WTC11 (cell line): Measurements from ENCODE around the gene UBA1. TPM values are rescaled to one million over a fixed set of nuclear protein-coding genes. Genes with fewer than 3 reads are reported as not detected.

Experiments
- ATAC-seq: fragments of 200-7000 bp; cut with Tn5 transposase; 2 replicates; pipeline ENCODE4 v1.10.0; 2021; ENCODE audit warnings: mild to moderate bottlenecking, moderate library complexity
- CTCF ChIA-PET: fragments of 300-600 bp; sonication (Branson Sonifier 250); formaldehyde crosslinking; loops from one replicate; lab custom pipeline; 2021; ENCODE audit warnings: antibody characterized with exemption; lab: Charles Lee
- POLR2A ChIA-PET: fragments of 350-600 bp; sonication (Branson Sonifier 250); formaldehyde crosslinking; loops from one replicate; lab custom pipeline; 2021; ENCODE audit warnings: antibody characterized with exemption; lab: Charles Lee
- DNase-seq: peaks from one replicate; pipeline ENCODE4 v3.0.0; 2021; ENCODE audit warnings: low spot score
- H3K27ac Mint-ChIP-seq: 2 replicates; pipeline ENCODE4 v1.8.0; 2021; ENCODE audit warnings: mixed read lengths
- H3K27me3 Mint-ChIP-seq: 2 replicates; pipeline ENCODE4 v1.8.0; 2021; ENCODE audit warnings: low read depth, mild to moderate bottlenecking, moderate library complexity, mixed read lengths
- H3K36me3 Mint-ChIP-seq: 2 replicates; pipeline ENCODE4 v1.8.0; 2021; ENCODE audit warnings: mixed read lengths
- H3K4me1 Mint-ChIP-seq: 2 replicates; pipeline ENCODE4 v1.8.0; 2022; ENCODE audit warnings: mixed read lengths
- H3K4me3 Mint-ChIP-seq: 2 replicates; pipeline ENCODE4 v1.8.0; 2021; ENCODE audit warnings: mild to moderate bottlenecking, moderate library complexity, mixed read lengths
- H3K9me3 Mint-ChIP-seq: 2 replicates; pipeline ENCODE4 v1.8.0; 2021; ENCODE audit warnings: mixed read lengths
- CREB1 ChIP-seq: sonication (generic); formaldehyde crosslinking; IDR thresholded peaks from 2 replicates; pipeline ENCODE4 v1.8.0; 2023; ENCODE audit warnings: mild to moderate bottlenecking, missing genetic modification reagents
- CTCF ChIP-seq: fragments of 200-600 bp; IDR thresholded peaks from 2 replicates; pipeline ENCODE4 v1.8.0; 2022; ENCODE audit warnings: antibody characterized with exemption
- FOXK1 ChIP-seq: sonication (generic); formaldehyde crosslinking; IDR thresholded peaks from 2 replicates; pipeline ENCODE4 v1.8.0; 2022; ENCODE audit warnings: mild to moderate bottlenecking, moderate library complexity, missing genetic modification reagents
- FOXP1 ChIP-seq: sonication (generic); formaldehyde crosslinking; IDR thresholded peaks from 2 replicates; pipeline ENCODE4 v1.8.0; 2022; ENCODE audit warnings: missing genetic modification reagents, mild to moderate bottlenecking, moderate library complexity, borderline replicate concordance
- GRHL2 ChIP-seq: fragments of 250-450 bp; sonication (Bioruptor Pico); IDR thresholded peaks from 2 replicates; pipeline ENCODE4 v1.8.0; 2022; ENCODE audit warnings: mild to moderate bottlenecking, moderate library complexity; ENCODE audit not compliant: insufficient replicate concordance, severe bottlenecking
- IRF1 ChIP-seq: sonication (generic); formaldehyde crosslinking; IDR thresholded peaks from 2 replicates; pipeline ENCODE4 v1.8.0; 2023; ENCODE audit warnings: missing genetic modification reagents
- MAX ChIP-seq: sonication (generic); formaldehyde crosslinking; IDR thresholded peaks from 2 replicates; pipeline ENCODE4 v1.8.0; 2022; ENCODE audit warnings: mild to moderate bottlenecking, missing genetic modification reagents
- SOX15 ChIP-seq: fragments of 250-450 bp; sonication (Bioruptor Pico); IDR thresholded peaks from 2 replicates; pipeline ENCODE4 v1.9.0; 2021; ENCODE audit warnings: mild to moderate bottlenecking
- TP53 ChIP-seq: sonication (generic); formaldehyde crosslinking; IDR thresholded peaks from 2 replicates; pipeline ENCODE4 v1.8.1; 2023; ENCODE audit warnings: mild to moderate bottlenecking, missing genetic modification reagents
- ZBTB21 ChIP-seq: sonication (generic); formaldehyde crosslinking; IDR thresholded peaks from 2 replicates; pipeline ENCODE4 v1.8.1; 2023; ENCODE audit warnings: mild to moderate bottlenecking, missing genetic modification reagents, borderline replicate concordance
- ZNF138 ChIP-seq: sonication (generic); formaldehyde crosslinking; conservative IDR thresholded peaks from 2 replicates; pipeline ENCODE4 v1.8.1; 2022; ENCODE audit warnings: mild to moderate bottlenecking, moderate library complexity, missing genetic modification reagents
- total RNA-seq: library from RNA; stranded (reverse); gene quantifications from 3 replicates; pipeline ENCODE4 v1.2.3, GENCODE V29; 2021
- TF ChIP-seq, protein P1 (sequence below): sonication (generic); formaldehyde crosslinking; IDR thresholded peaks from 2 replicates; pipeline ENCODE4 v1.8.1; 2022; ENCODE audit warnings: mild to moderate bottlenecking, missing genetic modification reagents, moderate library complexity, borderline replicate concordance
- TF ChIP-seq, protein P2 (sequence below): sonication (generic); formaldehyde crosslinking; IDR thresholded peaks from 2 replicates; pipeline ENCODE4 v1.8.1; 2022; ENCODE audit warnings: mild to moderate bottlenecking, moderate library complexity, missing genetic modification reagents
- TF ChIP-seq, protein P3 (sequence below): fragments of 250-450 bp; sonication (Bioruptor Pico); IDR thresholded peaks from 2 replicates; pipeline ENCODE4 v1.9.0; 2021; ENCODE audit warnings: moderate library complexity, mild to moderate bottlenecking, inconsistent platforms, borderline replicate concordance
- TF ChIP-seq, protein P4 (sequence below): fragments of 250-450 bp; sonication (Bioruptor Pico); IDR thresholded peaks from 2 replicates; pipeline ENCODE4 v2.1.2; 2022; ENCODE audit warnings: mild to moderate bottlenecking, moderate library complexity
- TF ChIP-seq, protein P5 (sequence below): sonication (generic); formaldehyde crosslinking; IDR thresholded peaks from 2 replicates; pipeline ENCODE4 v1.8.1; 2023; ENCODE audit warnings: mild to moderate bottlenecking, moderate library complexity, missing genetic modification reagents
- TF ChIP-seq, protein P6 (sequence below): sonication (generic); formaldehyde crosslinking; IDR thresholded peaks from 2 replicates; pipeline ENCODE4 v1.8.1; 2023; ENCODE audit warnings: mild to moderate bottlenecking, missing genetic modification reagents
- TF ChIP-seq, protein P7 (sequence below): sonication (generic); formaldehyde crosslinking; IDR thresholded peaks from 2 replicates; pipeline ENCODE4 v1.8.1; 2023; ENCODE audit warnings: mild to moderate bottlenecking, missing genetic modification reagents, moderate library complexity

UBA1 gene
- total RNA-seq, 1 experiment from 2014 or later = 379 TPM

DNA sequence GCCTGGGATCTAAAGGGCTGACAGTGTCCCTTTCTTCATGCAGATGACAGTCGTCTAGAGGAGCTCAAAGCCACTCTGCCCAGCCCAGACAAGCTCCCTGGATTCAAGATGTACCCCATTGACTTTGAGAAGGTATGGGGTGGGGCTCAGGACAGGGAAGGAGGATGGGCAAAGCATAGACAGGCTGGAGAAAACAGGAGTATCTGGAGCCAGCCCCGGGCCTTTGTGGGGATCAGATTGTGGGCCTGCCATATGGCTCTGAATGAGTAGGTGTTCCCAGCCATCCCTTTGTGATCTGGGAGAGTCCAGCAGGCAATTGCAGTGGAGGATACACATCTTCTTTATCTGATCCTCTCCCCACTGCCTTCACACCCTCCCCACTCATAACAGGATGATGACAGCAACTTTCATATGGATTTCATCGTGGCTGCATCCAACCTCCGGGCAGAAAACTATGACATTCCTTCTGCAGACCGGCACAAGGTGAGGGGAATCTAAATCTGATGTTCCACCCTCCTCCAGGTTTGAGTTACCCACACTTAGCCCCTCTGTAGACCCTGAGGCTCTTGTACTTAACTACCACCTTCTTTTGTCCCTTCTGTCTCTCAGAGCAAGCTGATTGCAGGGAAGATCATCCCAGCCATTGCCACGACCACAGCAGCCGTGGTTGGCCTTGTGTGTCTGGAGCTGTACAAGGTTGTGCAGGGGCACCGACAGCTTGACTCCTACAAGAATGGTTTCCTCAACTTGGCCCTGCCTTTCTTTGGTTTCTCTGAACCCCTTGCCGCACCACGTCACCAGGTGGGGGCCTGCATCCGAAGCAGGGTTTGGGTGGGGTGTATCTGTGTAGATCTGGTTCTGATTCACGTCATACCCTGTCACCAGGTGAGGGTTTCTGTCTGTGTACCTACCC is 19.0 kb downstream of the UBA1 start:
- Mint-ChIP-seq H3K27ac (no peak overlapping the region; the same call in 1 of the 2 replicates), H3K9me3 (no peaks in the 10 kb centered on the region), H3K27me3 (no peaks in the 10 kb centered on the region), H3K36me3 (peaks cover 78% of the 10 kb centered on the region), H3K4me1 (peaks cover 13% of the 10 kb centered on the region), H3K4me3 (no peak overlapping the region)
- DNase-seq = no peak
- TF ChIP-seq, protein P1, sequence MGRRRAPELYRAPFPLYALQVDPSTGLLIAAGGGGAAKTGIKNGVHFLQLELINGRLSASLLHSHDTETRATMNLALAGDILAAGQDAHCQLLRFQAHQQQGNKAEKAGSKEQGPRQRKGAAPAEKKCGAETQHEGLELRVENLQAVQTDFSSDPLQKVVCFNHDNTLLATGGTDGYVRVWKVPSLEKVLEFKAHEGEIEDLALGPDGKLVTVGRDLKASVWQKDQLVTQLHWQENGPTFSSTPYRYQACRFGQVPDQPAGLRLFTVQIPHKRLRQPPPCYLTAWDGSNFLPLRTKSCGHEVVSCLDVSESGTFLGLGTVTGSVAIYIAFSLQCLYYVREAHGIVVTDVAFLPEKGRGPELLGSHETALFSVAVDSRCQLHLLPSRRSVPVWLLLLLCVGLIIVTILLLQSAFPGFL = no peak
- no peak for TF ChIP-seq ZBTB21 (CRISPR knock-in tag)
- TF ChIP-seq TP53 (CRISPR knock-in tag) = no peak
- TF ChIP-seq FOXP1 (CRISPR knock-in tag) = no peak
- TF ChIP-seq, protein P2, sequence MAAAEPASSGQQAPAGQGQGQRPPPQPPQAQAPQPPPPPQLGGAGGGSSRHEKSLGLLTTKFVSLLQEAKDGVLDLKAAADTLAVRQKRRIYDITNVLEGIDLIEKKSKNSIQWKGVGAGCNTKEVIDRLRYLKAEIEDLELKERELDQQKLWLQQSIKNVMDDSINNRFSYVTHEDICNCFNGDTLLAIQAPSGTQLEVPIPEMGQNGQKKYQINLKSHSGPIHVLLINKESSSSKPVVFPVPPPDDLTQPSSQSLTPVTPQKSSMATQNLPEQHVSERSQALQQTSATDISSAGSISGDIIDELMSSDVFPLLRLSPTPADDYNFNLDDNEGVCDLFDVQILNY (CRISPR knock-in tag) = no peak
- TF ChIP-seq, protein P3, sequence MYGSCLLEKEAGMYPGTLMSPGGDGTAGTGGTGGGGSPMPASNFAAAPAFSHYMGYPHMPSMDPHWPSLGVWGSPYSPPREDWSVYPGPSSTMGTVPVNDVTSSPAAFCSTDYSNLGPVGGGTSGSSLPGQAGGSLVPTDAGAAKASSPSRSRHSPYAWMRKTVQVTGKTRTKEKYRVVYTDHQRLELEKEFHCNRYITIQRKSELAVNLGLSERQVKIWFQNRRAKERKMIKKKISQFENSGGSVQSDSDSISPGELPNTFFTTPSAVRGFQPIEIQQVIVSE = no peak
- TF ChIP-seq, protein P4, sequence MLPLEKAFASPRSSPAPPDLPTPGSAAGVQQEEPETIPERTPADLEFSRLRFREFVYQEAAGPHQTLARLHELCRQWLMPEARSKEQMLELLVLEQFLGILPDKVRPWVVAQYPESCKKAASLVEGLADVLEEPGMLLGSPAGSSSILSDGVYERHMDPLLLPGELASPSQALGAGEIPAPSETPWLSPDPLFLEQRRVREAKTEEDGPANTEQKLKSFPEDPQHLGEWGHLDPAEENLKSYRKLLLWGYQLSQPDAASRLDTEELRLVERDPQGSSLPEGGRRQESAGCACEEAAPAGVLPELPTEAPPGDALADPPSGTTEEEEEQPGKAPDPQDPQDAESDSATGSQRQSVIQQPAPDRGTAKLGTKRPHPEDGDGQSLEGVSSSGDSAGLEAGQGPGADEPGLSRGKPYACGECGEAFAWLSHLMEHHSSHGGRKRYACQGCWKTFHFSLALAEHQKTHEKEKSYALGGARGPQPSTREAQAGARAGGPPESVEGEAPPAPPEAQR = no peak
- TF ChIP-seq, protein P5, sequence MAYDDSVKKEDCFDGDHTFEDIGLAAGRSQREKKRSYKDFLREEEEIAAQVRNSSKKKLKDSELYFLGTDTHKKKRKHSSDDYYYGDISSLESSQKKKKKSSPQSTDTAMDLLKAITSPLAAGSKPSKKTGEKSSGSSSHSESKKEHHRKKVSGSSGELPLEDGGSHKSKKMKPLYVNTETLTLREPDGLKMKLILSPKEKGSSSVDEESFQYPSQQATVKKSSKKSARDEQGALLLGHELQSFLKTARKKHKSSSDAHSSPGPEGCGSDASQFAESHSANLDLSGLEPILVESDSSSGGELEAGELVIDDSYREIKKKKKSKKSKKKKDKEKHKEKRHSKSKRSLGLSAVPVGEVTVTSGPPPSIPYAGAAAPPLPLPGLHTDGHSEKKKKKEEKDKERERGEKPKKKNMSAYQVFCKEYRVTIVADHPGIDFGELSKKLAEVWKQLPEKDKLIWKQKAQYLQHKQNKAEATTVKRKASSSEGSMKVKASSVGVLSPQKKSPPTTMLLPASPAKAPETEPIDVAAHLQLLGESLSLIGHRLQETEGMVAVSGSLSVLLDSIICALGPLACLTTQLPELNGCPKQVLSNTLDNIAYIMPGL = no peak
- no peak for TF ChIP-seq MAX
- no peak for TF ChIP-seq GRHL2 (CRISPR knock-in tag)
- TF ChIP-seq, protein P6, sequence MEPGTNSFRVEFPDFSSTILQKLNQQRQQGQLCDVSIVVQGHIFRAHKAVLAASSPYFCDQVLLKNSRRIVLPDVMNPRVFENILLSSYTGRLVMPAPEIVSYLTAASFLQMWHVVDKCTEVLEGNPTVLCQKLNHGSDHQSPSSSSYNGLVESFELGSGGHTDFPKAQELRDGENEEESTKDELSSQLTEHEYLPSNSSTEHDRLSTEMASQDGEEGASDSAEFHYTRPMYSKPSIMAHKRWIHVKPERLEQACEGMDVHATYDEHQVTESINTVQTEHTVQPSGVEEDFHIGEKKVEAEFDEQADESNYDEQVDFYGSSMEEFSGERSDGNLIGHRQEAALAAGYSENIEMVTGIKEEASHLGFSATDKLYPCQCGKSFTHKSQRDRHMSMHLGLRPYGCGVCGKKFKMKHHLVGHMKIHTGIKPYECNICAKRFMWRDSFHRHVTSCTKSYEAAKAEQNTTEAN (CRISPR knock-in tag) = no peak
- TF ChIP-seq SOX15 = no peak
- no peak for TF ChIP-seq ZNF138 (CRISPR knock-in tag)
- no peak for TF ChIP-seq FOXK1 (CRISPR knock-in tag)
- no peak for TF ChIP-seq CTCF
- no peak for TF ChIP-seq CREB1
- TF ChIP-seq IRF1 = no peak
- TF ChIP-seq, protein P7, sequence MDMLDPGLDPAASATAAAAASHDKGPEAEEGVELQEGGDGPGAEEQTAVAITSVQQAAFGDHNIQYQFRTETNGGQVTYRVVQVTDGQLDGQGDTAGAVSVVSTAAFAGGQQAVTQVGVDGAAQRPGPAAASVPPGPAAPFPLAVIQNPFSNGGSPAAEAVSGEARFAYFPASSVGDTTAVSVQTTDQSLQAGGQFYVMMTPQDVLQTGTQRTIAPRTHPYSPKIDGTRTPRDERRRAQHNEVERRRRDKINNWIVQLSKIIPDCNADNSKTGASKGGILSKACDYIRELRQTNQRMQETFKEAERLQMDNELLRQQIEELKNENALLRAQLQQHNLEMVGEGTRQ = no peak
- CTCF ChIA-PET = no interaction called here
- no peak for ATAC-seq
- POLR2A ChIA-PET = no interaction called here
